Neural progenitor cell (in vitro differentiated cells): Measurements from ENCODE around the gene SPATA31D4. TPM values are rescaled to one million over a fixed set of nuclear protein-coding genes. Genes with fewer than 3 reads are reported as not detected.

Experiments used
- DNase-seq: peaks from one replicate; pipeline ENCODE4 v3.0.0-alpha.2; 2016; ENCODE audit warnings: low spot score
- H2AFZ ChIP-seq: fragments of 200-600 bp; sonication (generic); replicated peaks from 2 replicates; pipeline ENCODE4 v1.6.1; 2016; ENCODE audit warnings: antibody characterized with exemption
- H3F3A ChIP-seq: fragments of 200-600 bp; sonication (generic); 2 replicates; pipeline ENCODE4 v1.6.1; 2016; ENCODE audit warnings: antibody characterized with exemption, low read depth
- H3K27ac ChIP-seq: fragments of 200-600 bp; sonication (generic); 2 replicates; pipeline ENCODE4 v1.5.1; 2016; ENCODE audit warnings: mild to moderate bottlenecking
- H3K27me3 ChIP-seq: fragments of 200-600 bp; sonication (generic); 2 replicates; pipeline ENCODE4 v1.6.1; 2016; ENCODE audit warnings: mild to moderate bottlenecking, moderate library complexity
- H3K36me3 ChIP-seq: fragments of 200-600 bp; sonication (generic); 2 replicates; pipeline ENCODE4 v1.5.1; 2016
- H3K4me1 ChIP-seq: fragments of 200-600 bp; sonication (generic); 2 replicates; pipeline ENCODE4 v1.6.1; 2016; ENCODE audit warnings: mixed run types
- H3K4me2 ChIP-seq: fragments of 200-600 bp; sonication (generic); 2 replicates; pipeline ENCODE4 v1.6.1; 2016
- H3K4me3 ChIP-seq: fragments of 200-600 bp; sonication (generic); 2 replicates; pipeline ENCODE4 v1.5.1; 2016
- H3K79me2 ChIP-seq: fragments of 200-600 bp; sonication (generic); 2 replicates; pipeline ENCODE4 v1.6.1; 2016; ENCODE audit warnings: low read depth
- H3K9ac ChIP-seq: fragments of 200-600 bp; sonication (generic); 2 replicates; pipeline ENCODE4 v1.6.1; 2016
- H3K9me3 ChIP-seq: fragments of 200-600 bp; sonication (generic); 2 replicates; pipeline ENCODE4 v1.5.1; 2016; ENCODE audit warnings: low read depth
- H4K20me1 ChIP-seq: fragments of 200-600 bp; sonication (generic); 2 replicates; pipeline ENCODE4 v1.6.1; 2016; ENCODE audit warnings: low read depth
- H3K27ac Mint-ChIP-seq: 3 replicates; pipeline ENCODE4 v1.8.0; 2021; ENCODE audit warnings: mixed read lengths
- H3K27me3 Mint-ChIP-seq: 2 replicates; pipeline ENCODE4 v1.8.0; 2022; ENCODE audit warnings: low read depth, mild to moderate bottlenecking, inconsistent platforms, moderate library complexity, mixed read lengths; ENCODE audit not compliant: insufficient read depth
- H3K36me3 Mint-ChIP-seq: 3 replicates; pipeline ENCODE4 v1.8.0; 2021; ENCODE audit warnings: mixed read lengths
- H3K4me1 Mint-ChIP-seq: 3 replicates; pipeline ENCODE4 v1.8.0; 2021; ENCODE audit warnings: mixed read lengths
- H3K4me3 Mint-ChIP-seq: 3 replicates; pipeline ENCODE4 v1.8.0; 2021; ENCODE audit warnings: mild to moderate bottlenecking, moderate library complexity, mixed read lengths
- H3K9me3 Mint-ChIP-seq: 3 replicates; pipeline ENCODE4 v1.8.0; 2020; ENCODE audit warnings: mixed read lengths
- CTCF ChIP-seq: fragments of 200-600 bp; sonication (generic); IDR thresholded peaks from 2 replicates; pipeline ENCODE4 v1.5.1; 2017; ENCODE audit warnings: antibody characterized with exemption, mild to moderate bottlenecking
- EZH2 ChIP-seq: fragments of 200-600 bp; sonication (generic); IDR thresholded peaks from 2 replicates; pipeline ENCODE4 v1.6.1; 2017; ENCODE audit warnings: antibody characterized with exemption, mild to moderate bottlenecking, moderate library complexity
- EZH2phosphoT487 ChIP-seq: fragments of 200-600 bp; sonication (generic); IDR thresholded peaks from 2 replicates; pipeline ENCODE4 v1.6.1; 2017; ENCODE audit warnings: antibody characterized with exemption
- total RNA-seq: library from RNA; depleted of rRNA; stranded (reverse); fragments of >200 nt; gene quantifications from 2 replicates; pipeline ENCODE4 v1.2.3, GENCODE V29; 2015; ENCODE audit warnings: low replicate concordance

SPATA31D4 gene
- total RNA-seq, 1 donor from 2014 or later = not detected

- H4K20me1 ChIP-seq = no peaks in the 10 kb centered on the region
- H3K79me2 ChIP-seq = no peaks in the 10 kb centered on the region
- DNase-seq = no peak
- H3K27me3 ChIP-seq = no peaks in the 10 kb centered on the region
- no peak overlapping the region for H3K4me3 ChIP-seq
- H2AFZ ChIP-seq = no peak overlapping the region
- no peak for TF ChIP-seq EZH2
- TF ChIP-seq CTCF = no peak
- no peak for TF ChIP-seq EZH2phosphoT487
- Mint-ChIP-seq H3K9me3 (no peaks in the 10 kb centered on the region), H3K27me3 (peaks cover 4% of the 10 kb centered on the region), H3K36me3 (no peaks in the 10 kb centered on the region), H3K4me3 (no peak overlapping the region), H3K27ac (no peak overlapping the region), H3K4me1 (no peaks in the 10 kb centered on the region)
- no peaks in the 10 kb centered on the region for H3F3A ChIP-seq
- H3K4me1 ChIP-seq = no peaks in the 10 kb centered on the region
- no peaks in the 10 kb centered on the region for H3K36me3 ChIP-seq
- no peak overlapping the region for H3K4me2 ChIP-seq
- no peak overlapping the region for H3K9ac ChIP-seq
- no peak overlapping the region for H3K27ac ChIP-seq
- H3K9me3 ChIP-seq = no peaks in the 10 kb centered on the region
These were observed 34.3 kb upstream of the SPATA31D4 start for GRCh38 chr9:81893929-81894328.

- Mint-ChIP-seq H3K9me3 (no peaks in the 10 kb centered on the region), H3K27ac (no peak overlapping the region), H3K27me3 (peaks cover 4% of the 10 kb centered on the region), H3K4me1 (no peaks in the 10 kb centered on the region), H3K36me3 (no peaks in the 10 kb centered on the region), H3K4me3 (no peak overlapping the region)
- no peaks in the 10 kb centered on the region for H4K20me1 ChIP-seq
- H3K79me2 ChIP-seq = no peaks in the 10 kb centered on the region
- no peak overlapping the region for H3K4me3 ChIP-seq
- TF ChIP-seq EZH2phosphoT487 (no peak), CTCF (no peak), EZH2 (no peak)
- H3K4me2 ChIP-seq = no peak overlapping the region
- no peak overlapping the region for H3K9ac ChIP-seq
- no peaks in the 10 kb centered on the region for H3K4me1 ChIP-seq
- H3F3A ChIP-seq = no peaks in the 10 kb centered on the region
- no peak overlapping the region for H2AFZ ChIP-seq
- H3K36me3 ChIP-seq = no peaks in the 10 kb centered on the region
- H3K9me3 ChIP-seq = no peaks in the 10 kb centered on the region
- DNase-seq = no peak
- H3K27ac ChIP-seq = no peak overlapping the region
- H3K27me3 ChIP-seq = no peaks in the 10 kb centered on the region
These were observed 33.3 kb upstream of the SPATA31D4 start for GRCh38 chr9:81894891-81895290.

- DNase-seq = no peak
- Mint-ChIP-seq H3K9me3 (no peaks in the 10 kb centered on the region), H3K4me1 (no peaks in the 10 kb centered on the region), H3K36me3 (no peaks in the 10 kb centered on the region), H3K27me3 (peaks cover 4% of the 10 kb centered on the region), H3K4me3 (no peak overlapping the region), H3K27ac (no peak overlapping the region)
- Histone ChIP-seq H3K4me1 (no peaks in the 10 kb centered on the region), H4K20me1 (no peaks in the 10 kb centered on the region), H3K4me2 (no peak overlapping the region), H3K36me3 (no peaks in the 10 kb centered on the region), H3K9me3 (no peaks in the 10 kb centered on the region), H3F3A (no peaks in the 10 kb centered on the region), H3K27ac (no peak overlapping the region), H3K79me2 (no peaks in the 10 kb centered on the region), H3K27me3 (no peaks in the 10 kb centered on the region), H3K4me3 (no peak overlapping the region), H3K9ac (no peak overlapping the region), H2AFZ (no peak overlapping the region)
- TF ChIP-seq EZH2 (no peak), EZH2phosphoT487 (no peak), CTCF (no peak)
These were observed 32.2 kb upstream of the SPATA31D4 start for GRCh38 chr9:81896070-81896469.

- peak; percentile 3 for DNase-seq
- Histone ChIP-seq H3K79me2 (no peaks in the 10 kb centered on the region), H3K36me3 (no peaks in the 10 kb centered on the region), H2AFZ (peak overlapping the region; percentile 77), H3K27me3 (no peaks in the 10 kb centered on the region), H3F3A (no peaks in the 10 kb centered on the region), H3K4me3 (no peak overlapping the region), H3K9me3 (no peaks in the 10 kb centered on the region), H4K20me1 (no peaks in the 10 kb centered on the region), H3K4me2 (no peak overlapping the region), H3K4me1 (no peaks in the 10 kb centered on the region), H3K27ac (no peak overlapping the region), H3K9ac (no peak overlapping the region)
- H3K27ac Mint-ChIP-seq = no peak overlapping the region
- H3K27me3 Mint-ChIP-seq = peaks cover 2% of the 10 kb centered on the region
- no peaks in the 10 kb centered on the region for H3K4me1 Mint-ChIP-seq
- no peaks in the 10 kb centered on the region for H3K9me3 Mint-ChIP-seq
- no peaks in the 10 kb centered on the region for H3K36me3 Mint-ChIP-seq
- no peak for TF ChIP-seq CTCF
- TF ChIP-seq EZH2phosphoT487 = no peak
- no peak for TF ChIP-seq EZH2
- no peak overlapping the region for H3K4me3 Mint-ChIP-seq
These were observed 29.4 kb upstream of the SPATA31D4 start for GRCh38 chr9:81898851-81899250.
